NCI-H2227 (cell line): ENCODE measurements around the gene SPATA32.

Experiments
- DNase-seq: peaks from one replicate; lab custom pipeline; 2025; ENCODE audit not compliant: unreplicated experiment; lab: John Stamatoyannopoulos, UW

Gene SPATA32

GRCh38 chr17:45247429-45248131 is 14.3 kb downstream of the SPATA32 start:
- peak; percentile 98 for DNase-seq

- peak; percentile 71 for DNase-seq
Observed at GRCh38 chr17:45246861-45247428, 14.9 kb downstream of the SPATA32 start.

- no peak for DNase-seq
Observed at GRCh38 chr17:45246338-45246737, 15.6 kb downstream of the SPATA32 start.

- DNase-seq = no peak
Observed at GRCh38 chr17:45244725-45245656, 16.9 kb downstream of the SPATA32 start.

GRCh38 chr17:45243750-45244149 is 18.1 kb downstream of the SPATA32 start:
- no peak for DNase-seq

- DNase-seq = no peak
Observed at GRCh38 chr17:45242029-45242414, 19.9 kb downstream of the SPATA32 start.

- DNase-seq = peak; percentile 89
Observed at GRCh38 chr17:45241328-45242028, 20.4 kb downstream of the SPATA32 start.

- DNase-seq = no peak
Observed at GRCh38 chr17:45240905-45241327, 21.0 kb downstream of the SPATA32 start.

- no peak for DNase-seq
Observed at GRCh38 chr17:45238155-45238774, 23.6 kb downstream of the SPATA32 start.

GRCh38 chr17:45237686-45238085 is 24.2 kb downstream of the SPATA32 start:
- no peak for DNase-seq

- DNase-seq = no peak
Observed at GRCh38 chr17:45236282-45236606, 25.6 kb downstream of the SPATA32 start.

- DNase-seq = peak; percentile 79
Observed at GRCh38 chr17:45235416-45236281, 26.2 kb downstream of the SPATA32 start.

- peak; percentile 45 for DNase-seq
Observed at GRCh38 chr17:45234641-45235415, 27.1 kb downstream of the SPATA32 start.

- DNase-seq = no peak
Observed at GRCh38 chr17:45233423-45233924, 28.4 kb downstream of the SPATA32 start.

- DNase-seq = no peak
Observed at GRCh38 chr17:45232514-45233422, 29.1 kb downstream of the SPATA32 start.

- no peak for DNase-seq
Observed at GRCh38 chr17:45231481-45232116, 30.3 kb downstream of the SPATA32 start.

- no peak for DNase-seq
Observed at GRCh38 chr17:45230787-45231480, 31.0 kb downstream of the SPATA32 start.
